Nucleus accumbens (tissue), 56 donors: Measurements from ENCODE around the gene OLFM2.
"Not testable (repeated sequence)": the region's sequence is repeated elsewhere in the genome, so short reads cannot be mapped to it uniquely, and the experiment has no call there.

ENCODE experiments used
- DNase-seq, 56 donors: peaks; one replicate each; lab custom pipeline; 2025; lab: John Stamatoyannopoulos, UW

The OLFM2 gene

GRCh38 chr19:9945319-9945966 lies 9.1 kb upstream of the OLFM2 start:
- DNase-seq: peak in 52 of 56 donors; percentile 15 to 88 (median 55)

GRCh38 chr19:9943744-9944143 lies 7.4 kb upstream of the OLFM2 start:
- no peak for DNase-seq

- no peak for DNase-seq
Observed at GRCh38 chr19:9941671-9942070, 5.4 kb upstream of the OLFM2 start.

GRCh38 chr19:9941231-9941630 lies 4.9 kb upstream of the OLFM2 start:
- DNase-seq: no peak

- no peak for DNase-seq
Observed at GRCh38 chr19:9940778-9941177, 4.5 kb upstream of the OLFM2 start.

- DNase-seq: no peak
Observed at GRCh38 chr19:9939301-9939913, 3.1 kb upstream of the OLFM2 start.

GRCh38 chr19:9937001-9937411 lies 691 bp upstream of the OLFM2 start:
- DNase-seq: peak in 10 of 56 donors; percentile 5 to 48 (median 14)

GRCh38 chr19:9935506-9936325 lies 599 bp downstream of the OLFM2 start:
- DNase-seq: peak in 6 of 56 donors; percentile 7 to 35 (median 12)

- peak in 55 of 56 donors; percentile 2 to 90 (median 62) for DNase-seq
Observed at GRCh38 chr19:9934132-9934950, 2.0 kb downstream of the OLFM2 start.

- no peak for DNase-seq
Observed at GRCh38 chr19:9932835-9933234, 3.5 kb downstream of the OLFM2 start.

GRCh38 chr19:9931629-9932028 lies 4.7 kb downstream of the OLFM2 start:
- DNase-seq: no peak

GRCh38 chr19:9923440-9923839 lies 12.9 kb downstream of the OLFM2 start:
- DNase-seq: no peak

GRCh38 chr19:9922782-9923379 lies 13.4 kb downstream of the OLFM2 start:
- DNase-seq: not testable (repeated sequence)

- DNase-seq: peak in 6 of 56 donors; percentile 1 to 21 (median 4)
Observed at GRCh38 chr19:9917321-9917720, 19.0 kb downstream of the OLFM2 start.

GRCh38 chr19:9916719-9917118 lies 19.6 kb downstream of the OLFM2 start:
- DNase-seq: no peak

GRCh38 chr19:9914315-9915207 lies 21.8 kb downstream of the OLFM2 start:
- peak in 29 of 56 donors; percentile 6 to 81 (median 21) for DNase-seq

- peak in 1 of 56 donors; percentile 41 for DNase-seq
Observed at GRCh38 chr19:9914001-9914314, 22.4 kb downstream of the OLFM2 start.

- peak in 6 of 56 donors; percentile 5 to 41 (median 15) for DNase-seq
Observed at GRCh38 chr19:9913237-9914000, 22.9 kb downstream of the OLFM2 start.
